H9 (cell line): ENCODE data around the gene GUF1. TPM values are rescaled to one million over a fixed set of nuclear protein-coding genes. Genes with fewer than 3 reads are reported as not detected.

Experiments
- DNase-seq: peaks from one replicate; pipeline ENCODE4 v3.0.0-alpha.2; 2017
- H2AFZ ChIP-seq: one replicate; pipeline ENCODE4 v1.6.1; 2013; ENCODE audit warnings: mild to moderate bottlenecking, low read length, control low read depth, moderate library complexity
- H2AK5ac ChIP-seq: 2 replicates; pipeline ENCODE4 v1.6.1; 2013; ENCODE audit warnings: low read length, control low read depth, mixed read lengths; ENCODE audit not compliant: insufficient read length
- H2BK120ac ChIP-seq: one replicate; pipeline ENCODE4 v1.6.1; 2013; ENCODE audit warnings: low read depth, mild to moderate bottlenecking, low read length, control low read depth, inconsistent platforms; ENCODE audit not compliant: poor library complexity, severe bottlenecking
- H2BK12ac ChIP-seq: 2 replicates; pipeline ENCODE4 v1.6.1; 2013; ENCODE audit warnings: low read length, control low read depth, mixed read lengths, low read depth; ENCODE audit not compliant: insufficient read length
- H2BK15ac ChIP-seq: 2 replicates; pipeline ENCODE4 v1.6.1; 2013; ENCODE audit warnings: low read depth, low read length, control low read depth
- H2BK20ac ChIP-seq: one replicate; pipeline ENCODE4 v1.6.1; 2013; ENCODE audit warnings: low read depth, mild to moderate bottlenecking, low read length, control low read depth, inconsistent platforms; ENCODE audit not compliant: poor library complexity, severe bottlenecking
- H2BK5ac ChIP-seq: 2 replicates; pipeline ENCODE4 v1.6.1; 2013; ENCODE audit warnings: low read length, control low read depth, mixed read lengths; ENCODE audit not compliant: insufficient read length
- H3K14ac ChIP-seq: 2 replicates; pipeline ENCODE4 v1.6.1; 2013; ENCODE audit warnings: low read length, control low read depth; ENCODE audit not compliant: insufficient read depth
- H3K18ac ChIP-seq: 2 replicates; pipeline ENCODE4 v1.6.1; 2013; ENCODE audit warnings: low read depth, mild to moderate bottlenecking, mixed read lengths, low read length, control low read depth; ENCODE audit not compliant: insufficient read length
- H3K23ac ChIP-seq: 2 replicates; pipeline ENCODE4 v1.6.1; 2013; ENCODE audit warnings: low read length, control low read depth, mixed read lengths, low read depth; ENCODE audit not compliant: insufficient read length
- H3K23me2 ChIP-seq: 2 replicates; pipeline ENCODE4 v1.6.1; 2013; ENCODE audit warnings: low read depth, mild to moderate bottlenecking, mixed read lengths, low read length, control low read depth; ENCODE audit not compliant: insufficient read length, poor library complexity, severe bottlenecking
- H3K27ac ChIP-seq: 2 replicates; pipeline ENCODE4 v1.5.1; 2013; ENCODE audit warnings: low read length, control low read depth, mixed read lengths, low read depth; ENCODE audit not compliant: insufficient read length
- H3K27me3 ChIP-seq: 2 replicates; pipeline ENCODE4 v1.6.1; 2013; ENCODE audit warnings: low read length, control low read depth, inconsistent platforms; ENCODE audit not compliant: insufficient read depth
- H3K4ac ChIP-seq: 2 replicates; pipeline ENCODE4 v1.6.1; 2013; ENCODE audit warnings: low read depth, mild to moderate bottlenecking, control low read depth, inconsistent platforms, low read length, moderate library complexity
- H3K4me1 ChIP-seq: 2 replicates; pipeline ENCODE4 v1.6.1; 2013; ENCODE audit warnings: low read length, control low read depth, inconsistent platforms; ENCODE audit not compliant: insufficient read depth
- H3K4me2 ChIP-seq: 2 replicates; pipeline ENCODE4 v1.6.1; 2013; ENCODE audit warnings: low read length, control low read depth, mixed read lengths; ENCODE audit not compliant: insufficient read length, insufficient read depth
- H3K56ac ChIP-seq: 2 replicates; pipeline ENCODE4 v1.6.1; 2013; ENCODE audit warnings: low read depth, mild to moderate bottlenecking, mixed read lengths, low read length, control low read depth; ENCODE audit not compliant: insufficient read length
- H3K79me1 ChIP-seq: 2 replicates; pipeline ENCODE4 v1.6.1; 2013; ENCODE audit warnings: low read depth, mild to moderate bottlenecking, moderate library complexity, low read length, control low read depth, inconsistent platforms; ENCODE audit not compliant: insufficient read depth, poor library complexity, severe bottlenecking
- H3K79me2 ChIP-seq: 2 replicates; pipeline ENCODE4 v1.6.1; 2013; ENCODE audit warnings: low read length, control low read depth, inconsistent platforms; ENCODE audit not compliant: insufficient read depth
- H3K9ac ChIP-seq: 2 replicates; pipeline ENCODE4 v1.6.1; 2013; ENCODE audit warnings: low read length, control low read depth, mixed read lengths; ENCODE audit not compliant: insufficient read length; ENCODE audit errors: extremely low read depth
- H3K9me3 ChIP-seq: one replicate; pipeline ENCODE4 v1.6.1; 2013; ENCODE audit warnings: low read depth, low read length, inconsistent platforms; ENCODE audit not compliant: control insufficient read depth
- H3T11ph ChIP-seq: one replicate; pipeline ENCODE4 v1.6.1; 2013; ENCODE audit warnings: mild to moderate bottlenecking, low read length, control low read depth, inconsistent platforms
- H4K20me1 ChIP-seq: one replicate; pipeline ENCODE4 v1.6.1; 2013; ENCODE audit not compliant: control insufficient read depth, insufficient read length, insufficient read depth
- H4K5ac ChIP-seq: 2 replicates; pipeline ENCODE4 v1.6.1; 2013; ENCODE audit warnings: low read depth, mild to moderate bottlenecking, mixed read lengths, low read length, control low read depth; ENCODE audit not compliant: insufficient read length
- H4K8ac ChIP-seq: replicated peaks from 2 replicates; pipeline ENCODE4 v1.6.1; 2013; ENCODE audit warnings: low read length, control low read depth, mixed read lengths, low read depth; ENCODE audit not compliant: insufficient read length
- H4K91ac ChIP-seq: 2 replicates; pipeline ENCODE4 v1.6.1; 2013; ENCODE audit warnings: low read depth, mild to moderate bottlenecking, moderate library complexity, mixed read lengths, low read length, control low read depth; ENCODE audit not compliant: insufficient read length
- H3K27ac Mint-ChIP-seq, 3 experiments: 2 replicates in 2 of 3; 3 replicates in 1 of 3; pipeline ENCODE4 v1.8.0; 2020 to 2021; ENCODE audit warnings: mixed read lengths in 3 of 3, mild to moderate bottlenecking in 1 of 3, moderate library complexity in 1 of 3
- H3K27me3 Mint-ChIP-seq: 2 replicates; pipeline ENCODE4 v1.8.0; 2021; ENCODE audit warnings: low read depth, mild to moderate bottlenecking, moderate library complexity, mixed read lengths
- H3K36me3 Mint-ChIP-seq, 3 experiments: 2 replicates in 2 of 3; 3 replicates in 1 of 3; pipeline ENCODE4 v1.8.0; 2020 to 2021; ENCODE audit warnings: low read depth in 3 of 3, mixed read lengths in 3 of 3; ENCODE audit not compliant: insufficient read depth in 1 of 3
- H3K4me1 Mint-ChIP-seq, 2 experiments: 2 replicates each; pipeline ENCODE4 v1.8.0; 2020; ENCODE audit warnings: mixed read lengths in 2 of 2
- H3K4me3 Mint-ChIP-seq, 2 experiments: 2 replicates in 1 of 2; 3 replicates in 1 of 2; pipeline ENCODE4 v1.8.0; 2020 to 2021; ENCODE audit warnings: mild to moderate bottlenecking in 2 of 2, mixed read lengths in 2 of 2, moderate library complexity in 1 of 2
- H3K9me3 Mint-ChIP-seq, 2 experiments: 2 replicates in 1 of 2; 3 replicates in 1 of 2; pipeline ENCODE4 v1.8.0; 2020; ENCODE audit warnings: mild to moderate bottlenecking in 2 of 2, mixed read lengths in 2 of 2, moderate library complexity in 1 of 2
- WGBS: extraction: QIAGEN DNeasy Blood & Tissue Kit; methylation state at CpG from one replicate; pipeline ENCODE4 v1.1.7; 2013; ENCODE audit warnings: missing lambda C conversion rate, low lambda C conversion rate, mixed read lengths; ENCODE audit not compliant: insufficient read length; ENCODE audit errors: extremely low coverage; 5-methylcytosine and 5-hydroxymethylcytosine counted together
- total RNA-seq: library from RNA; stranded (reverse); gene quantifications from 2 replicates; pipeline ENCODE4 v1.2.1, GENCODE V29; 2021
- TF ChIP-seq, protein P1 (sequence below): fragments of 200-600 bp; sonication (generic); conservative IDR thresholded peaks from 3 replicates; pipeline ENCODE4 v1.8.0; 2021; ENCODE audit warnings: antibody characterized with exemption, mild to moderate bottlenecking

GUF1 gene
- total RNA-seq, 1 experiment from 2014 or later = 38.6 TPM

- Histone ChIP-seq H2BK20ac (no peak overlapping the region), H3T11ph (no peak overlapping the region), H3K9ac (no peak overlapping the region), H3K4me2 (no peak overlapping the region), H4K91ac (no peak overlapping the region), H3K23me2 (no peaks in the 10 kb centered on the region), H2BK15ac (no peak overlapping the region), H4K5ac (no peak overlapping the region), H3K27ac (no peak overlapping the region), H3K14ac (no peak overlapping the region), H3K27me3 (no peaks in the 10 kb centered on the region), H3K4ac (no peak overlapping the region), H3K79me1 (no peaks in the 10 kb centered on the region), H2BK12ac (no peak overlapping the region), H3K79me2 (no peaks in the 10 kb centered on the region), H3K56ac (no peak overlapping the region), H3K18ac (no peak overlapping the region), H3K23ac (no peak overlapping the region), H3K9me3 (no peaks in the 10 kb centered on the region), H2AFZ (no peak overlapping the region), H4K20me1 (no peaks in the 10 kb centered on the region), H2AK5ac (no peak overlapping the region), H4K8ac (no peak overlapping the region), H2BK120ac (no peak overlapping the region), H3K4me1 (no peaks in the 10 kb centered on the region), H2BK5ac (no peak overlapping the region)
- Mint-ChIP-seq H3K36me3 (no peaks in the 10 kb centered on the region), H3K9me3 (no peaks in the 10 kb centered on the region; a peak in 1 of 5 replicates), H3K4me3 (no peak overlapping the region), H3K4me1 (no peaks in the 10 kb centered on the region), H3K27ac (no peak overlapping the region), H3K27me3 (peaks cover 17% of the 10 kb centered on the region)
- no CpG with 5 or more reads among the region's 3 CpGs for WGBS
- TF ChIP-seq, protein P1, sequence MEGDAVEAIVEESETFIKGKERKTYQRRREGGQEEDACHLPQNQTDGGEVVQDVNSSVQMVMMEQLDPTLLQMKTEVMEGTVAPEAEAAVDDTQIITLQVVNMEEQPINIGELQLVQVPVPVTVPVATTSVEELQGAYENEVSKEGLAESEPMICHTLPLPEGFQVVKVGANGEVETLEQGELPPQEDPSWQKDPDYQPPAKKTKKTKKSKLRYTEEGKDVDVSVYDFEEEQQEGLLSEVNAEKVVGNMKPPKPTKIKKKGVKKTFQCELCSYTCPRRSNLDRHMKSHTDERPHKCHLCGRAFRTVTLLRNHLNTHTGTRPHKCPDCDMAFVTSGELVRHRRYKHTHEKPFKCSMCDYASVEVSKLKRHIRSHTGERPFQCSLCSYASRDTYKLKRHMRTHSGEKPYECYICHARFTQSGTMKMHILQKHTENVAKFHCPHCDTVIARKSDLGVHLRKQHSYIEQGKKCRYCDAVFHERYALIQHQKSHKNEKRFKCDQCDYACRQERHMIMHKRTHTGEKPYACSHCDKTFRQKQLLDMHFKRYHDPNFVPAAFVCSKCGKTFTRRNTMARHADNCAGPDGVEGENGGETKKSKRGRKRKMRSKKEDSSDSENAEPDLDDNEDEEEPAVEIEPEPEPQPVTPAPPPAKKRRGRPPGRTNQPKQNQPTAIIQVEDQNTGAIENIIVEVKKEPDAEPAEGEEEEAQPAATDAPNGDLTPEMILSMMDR = no peak
- DNase-seq = no peak
Observed at GRCh38 chr4:44671636-44672035, 6.6 kb upstream of the GUF1 start.
